Stimulated activated CD8-positive, alpha-beta memory T cell treated with anti-CD3 and anti-CD28 coated beads, Interleukin-7, amount 100 ng/mL, for 24 hours (primary cell): ENCODE data around the gene PDK1.

ENCODE experiments used
- DNase-seq: peaks from one replicate; pipeline ENCODE4 v3.0.0-alpha.2; 2020; ENCODE audit warnings: low read depth

Gene PDK1

DNA sequence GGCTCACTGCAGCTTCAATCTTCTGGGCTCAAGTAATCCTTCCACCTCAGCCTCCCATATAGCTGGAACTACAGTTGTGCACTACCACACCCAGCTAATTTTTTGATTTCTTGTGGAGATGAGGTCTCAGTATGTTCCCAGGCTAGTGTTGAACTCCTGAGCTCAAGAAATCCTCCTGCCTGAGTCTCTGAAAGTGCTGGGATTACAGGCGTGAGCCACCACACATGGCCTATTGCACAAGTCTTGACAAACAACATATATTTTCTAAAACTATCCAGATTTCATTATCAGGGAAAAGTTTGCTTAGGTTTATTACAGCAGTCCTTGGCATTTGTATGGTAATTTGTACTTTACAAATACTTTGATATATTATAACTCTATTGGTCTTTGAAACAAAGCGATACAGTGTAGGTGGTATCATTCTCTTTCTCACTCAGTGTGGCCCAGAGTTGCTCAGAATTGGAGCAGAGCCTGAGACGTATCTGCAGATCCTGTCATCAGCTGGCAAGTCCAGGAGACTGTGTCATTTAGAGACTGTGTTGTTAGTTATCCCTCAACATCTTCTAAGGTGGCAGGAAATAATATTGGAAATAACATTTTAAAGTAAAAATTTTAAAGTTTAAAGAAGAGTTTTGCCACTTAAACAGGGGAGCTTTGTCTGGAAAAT is 41.4 kb downstream of the PDK1 start:
- DNase-seq, result no peak

DNA sequence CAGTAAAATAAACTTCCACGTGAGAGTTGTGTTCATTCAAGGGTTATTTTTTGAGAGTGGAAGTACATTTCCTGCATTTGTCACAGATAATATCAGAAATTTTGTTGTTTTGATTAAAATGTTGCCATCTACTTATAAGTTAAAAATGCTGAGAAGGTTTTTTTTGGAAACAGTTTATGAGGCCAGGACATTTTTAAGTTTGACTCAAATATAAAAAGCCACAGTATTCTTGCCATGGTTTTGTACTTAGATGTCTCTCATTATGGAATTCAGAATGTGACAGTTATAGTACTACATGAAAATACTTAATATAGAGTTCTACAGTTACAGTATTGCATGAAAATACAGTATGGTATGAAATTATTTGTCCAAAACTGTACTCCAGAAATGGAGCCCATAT is 44.1 kb downstream of the PDK1 start:
- no peak for DNase-seq

DNA sequence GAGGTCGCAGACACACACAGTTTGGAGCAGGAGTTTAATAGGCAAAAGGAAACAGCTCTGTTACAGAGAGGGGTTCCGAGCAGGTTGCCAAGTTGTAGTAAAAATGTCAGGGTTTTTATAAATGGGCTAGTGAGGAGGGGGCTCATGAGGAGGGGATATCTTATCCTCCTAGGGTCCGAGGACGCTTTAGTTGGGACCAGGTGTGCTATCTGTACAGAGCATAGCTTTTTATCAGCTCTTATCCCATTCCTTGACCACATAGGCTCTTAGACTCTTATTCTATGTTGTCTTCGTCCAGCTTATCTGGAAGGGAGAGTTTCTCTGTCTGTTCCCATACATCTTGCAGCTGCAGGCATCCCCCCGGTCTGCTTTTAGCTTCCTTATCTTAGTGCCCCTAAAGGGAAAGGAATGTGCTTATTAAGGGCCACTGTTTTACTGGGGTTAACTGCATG is 44.7 kb downstream of the PDK1 start:
- DNase-seq, result no peak

DNA sequence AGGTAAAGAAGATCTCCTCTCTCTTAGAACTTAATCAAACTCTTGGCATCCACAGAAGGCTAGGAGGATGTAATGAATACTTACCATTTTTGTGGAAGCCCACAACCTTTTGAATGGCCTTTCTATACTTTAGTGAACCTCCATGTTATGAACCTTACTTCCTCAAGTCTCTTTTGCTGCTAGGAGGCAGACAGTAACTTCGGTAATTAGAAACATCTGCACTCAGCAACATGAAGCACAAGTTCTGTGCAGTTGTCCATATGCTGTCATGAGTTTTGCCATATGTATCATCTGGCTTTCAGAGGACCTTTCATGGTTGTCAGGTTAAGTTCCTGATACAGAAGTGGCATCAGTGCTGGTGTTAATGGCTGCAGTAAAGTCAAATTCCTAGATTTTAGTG is 50.4 kb downstream of the PDK1 start:
- DNase-seq, result no peak

DNA sequence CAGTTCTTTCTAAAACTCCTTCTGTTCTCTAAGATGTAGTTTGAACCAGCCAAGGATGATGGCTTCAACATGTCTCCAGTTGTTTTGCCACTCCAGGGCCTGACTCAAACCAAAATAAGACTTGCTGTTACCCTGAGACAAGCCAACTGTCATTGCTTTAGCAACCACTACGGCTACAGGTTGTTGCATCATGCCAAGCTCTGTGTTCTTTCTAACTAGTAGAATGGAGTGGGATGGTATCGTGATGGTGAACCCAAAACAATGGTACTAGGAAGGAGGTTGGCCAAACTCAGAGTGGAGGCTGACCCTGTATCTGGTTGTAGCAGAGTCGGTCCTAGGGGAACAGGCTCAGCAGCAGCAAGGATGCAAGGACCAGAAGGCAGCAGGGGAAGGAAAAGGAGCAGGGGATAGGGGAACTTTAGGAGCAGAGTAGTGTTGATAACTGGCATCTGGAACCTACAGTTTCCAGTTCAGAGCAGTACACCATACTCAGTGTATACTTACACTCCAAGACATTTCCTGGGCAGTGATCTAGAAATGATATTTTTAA is 51.6 kb downstream of the PDK1 start:
- DNase-seq, result no peak

DNA sequence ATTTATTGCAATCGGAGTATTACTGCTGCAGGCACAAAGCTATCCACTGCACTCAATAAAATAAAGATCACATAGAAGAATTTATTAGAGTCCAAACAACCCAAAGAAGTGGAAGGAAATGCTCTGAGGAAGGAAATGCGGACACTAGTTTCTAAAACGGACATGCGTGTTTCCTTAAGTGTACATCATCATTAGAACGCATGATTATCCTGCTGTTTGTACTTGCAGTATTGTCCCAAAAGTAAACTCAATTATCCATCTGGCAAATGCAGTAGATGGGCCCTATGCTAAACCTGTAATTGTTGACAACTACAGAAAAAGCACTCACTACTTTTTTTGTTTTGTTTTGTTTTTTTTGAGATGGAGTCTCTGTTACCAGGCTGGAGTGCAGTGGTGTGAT is 53.6 kb downstream of the PDK1 start:
- DNase-seq, result no peak

DNA sequence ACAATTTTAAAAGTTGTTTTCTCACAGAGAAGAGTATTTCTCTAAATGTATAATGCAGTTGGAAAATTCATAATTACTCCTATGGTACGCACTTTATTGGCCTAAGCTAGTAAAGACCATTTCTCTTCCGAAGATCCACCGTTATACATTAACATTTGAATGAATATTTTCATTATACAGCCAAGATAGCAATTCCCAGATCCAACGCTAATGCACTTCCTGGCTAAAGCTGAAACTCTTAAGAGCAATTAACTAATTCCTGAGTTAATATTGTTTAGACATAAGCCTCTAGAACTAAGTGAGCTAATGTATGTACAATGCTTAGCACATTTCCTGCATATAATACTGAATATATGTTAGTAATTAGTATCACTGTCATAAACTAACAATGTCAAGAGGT is 56.2 kb downstream of the PDK1 start:
- no peak for DNase-seq

DNA sequence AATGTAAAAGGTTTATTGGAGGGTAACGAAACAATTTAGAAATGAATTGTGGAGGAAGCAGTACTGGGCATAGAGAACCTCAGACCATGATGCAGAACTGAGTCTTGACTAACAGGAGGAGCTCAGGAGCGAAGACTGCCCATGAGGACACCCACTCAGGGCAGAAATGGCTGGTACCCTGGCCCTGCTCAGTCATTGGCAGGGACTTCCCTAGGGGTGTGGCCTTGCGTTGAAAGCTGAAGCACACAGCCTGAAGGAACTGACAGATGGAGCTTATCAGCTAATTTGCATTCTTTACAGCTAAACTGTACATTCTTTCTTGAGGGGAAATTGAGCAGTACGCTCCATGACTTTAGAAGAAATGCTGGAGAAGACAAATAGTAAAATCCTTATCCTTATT is 57.1 kb downstream of the PDK1 start:
- DNase-seq, result no peak

DNA sequence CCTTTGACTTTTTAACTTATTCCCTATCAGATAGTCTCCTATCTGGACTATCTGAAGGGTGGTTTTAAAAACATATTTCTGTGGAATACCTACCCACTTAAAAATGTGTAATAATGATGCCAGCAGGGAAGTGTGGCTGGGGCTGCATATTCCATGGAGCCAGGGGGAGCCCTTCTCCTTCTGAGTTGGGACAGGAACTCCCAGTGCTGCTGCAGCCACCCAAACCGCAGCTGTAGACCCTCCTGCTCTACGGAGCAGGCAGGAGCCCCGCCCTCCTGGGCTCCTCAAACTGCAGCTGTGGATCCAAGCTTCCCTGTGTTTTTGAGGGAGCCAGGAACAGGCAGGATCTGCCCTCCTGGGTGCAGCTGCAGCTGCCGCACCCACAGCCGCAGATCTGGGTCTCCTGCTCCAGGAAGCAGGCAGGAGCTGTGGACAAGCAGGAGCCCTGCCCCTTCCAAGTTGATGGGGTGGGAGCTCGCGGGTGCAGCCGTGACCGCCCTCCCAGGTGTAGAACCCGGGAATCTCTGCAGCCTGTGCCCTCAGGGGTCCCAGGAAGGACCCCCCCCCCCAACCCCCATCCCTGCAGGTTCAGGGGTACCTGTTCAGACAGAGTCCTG is 57.8 kb downstream of the PDK1 start:
- no peak for DNase-seq

DNA sequence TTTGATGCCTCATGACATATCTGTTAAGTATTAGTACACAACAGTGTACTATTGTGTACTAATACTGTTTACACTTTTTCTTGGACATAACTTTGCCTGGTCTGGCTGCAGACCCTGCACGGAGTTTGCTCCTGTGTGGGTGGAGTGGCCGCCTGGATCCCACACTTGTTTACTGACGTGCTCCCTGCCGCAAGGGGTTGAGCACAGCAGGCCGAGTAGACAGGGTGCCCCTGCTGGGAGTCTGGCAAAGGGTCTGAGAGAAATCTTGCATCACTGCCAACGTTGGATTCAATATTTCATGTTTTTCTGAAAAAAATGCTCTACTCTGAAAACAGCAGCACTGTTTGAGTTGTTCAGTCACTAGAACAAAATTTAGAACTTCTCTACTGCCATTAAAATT is 59.0 kb downstream of the PDK1 start:
- DNase-seq, result no peak

DNA sequence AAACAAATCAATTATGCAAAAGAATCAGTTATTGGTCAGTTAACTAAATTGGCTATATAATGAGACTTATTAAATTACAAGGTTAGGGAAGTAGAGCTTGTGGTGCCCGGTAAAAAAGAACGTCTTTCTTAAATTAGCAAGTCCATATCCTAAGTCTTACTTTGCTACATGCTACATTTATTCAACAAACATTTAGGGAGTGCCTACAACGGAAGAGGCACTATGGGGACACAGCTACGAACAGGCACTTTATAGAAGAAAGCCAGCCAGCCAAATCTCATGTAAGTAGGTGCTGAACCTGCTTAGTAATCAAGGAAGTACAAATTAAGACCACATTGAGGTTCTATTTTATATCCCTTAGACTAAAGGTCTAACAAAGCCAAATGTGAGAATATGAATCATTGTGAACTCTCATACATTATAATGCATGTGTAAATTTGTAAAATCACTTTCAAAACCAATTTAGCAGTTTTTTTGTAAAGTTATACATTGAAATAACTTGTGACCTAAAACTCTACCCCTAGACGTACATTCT is 59.9 kb downstream of the PDK1 start:
- DNase-seq, result no peak

DNA sequence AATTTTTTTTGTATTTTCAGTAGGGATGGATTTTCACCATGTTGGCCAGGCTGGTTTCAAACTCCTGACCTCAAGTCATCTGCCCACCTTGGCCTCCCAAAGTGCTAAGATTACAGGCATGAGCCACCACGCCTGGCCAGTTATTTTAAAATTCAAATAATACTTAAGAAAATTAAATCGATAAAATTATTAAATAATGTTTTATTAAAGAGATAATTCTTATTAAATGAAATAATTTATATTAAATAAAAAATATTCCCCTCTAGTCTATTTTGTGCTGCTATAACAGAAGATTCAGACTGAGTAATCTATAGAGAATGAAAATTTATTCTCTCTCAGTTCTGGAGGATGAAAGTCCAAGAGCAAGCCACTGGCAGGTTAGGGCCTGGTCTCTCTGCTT is 61.2 kb downstream of the PDK1 start:
- DNase-seq, result no peak

DNA sequence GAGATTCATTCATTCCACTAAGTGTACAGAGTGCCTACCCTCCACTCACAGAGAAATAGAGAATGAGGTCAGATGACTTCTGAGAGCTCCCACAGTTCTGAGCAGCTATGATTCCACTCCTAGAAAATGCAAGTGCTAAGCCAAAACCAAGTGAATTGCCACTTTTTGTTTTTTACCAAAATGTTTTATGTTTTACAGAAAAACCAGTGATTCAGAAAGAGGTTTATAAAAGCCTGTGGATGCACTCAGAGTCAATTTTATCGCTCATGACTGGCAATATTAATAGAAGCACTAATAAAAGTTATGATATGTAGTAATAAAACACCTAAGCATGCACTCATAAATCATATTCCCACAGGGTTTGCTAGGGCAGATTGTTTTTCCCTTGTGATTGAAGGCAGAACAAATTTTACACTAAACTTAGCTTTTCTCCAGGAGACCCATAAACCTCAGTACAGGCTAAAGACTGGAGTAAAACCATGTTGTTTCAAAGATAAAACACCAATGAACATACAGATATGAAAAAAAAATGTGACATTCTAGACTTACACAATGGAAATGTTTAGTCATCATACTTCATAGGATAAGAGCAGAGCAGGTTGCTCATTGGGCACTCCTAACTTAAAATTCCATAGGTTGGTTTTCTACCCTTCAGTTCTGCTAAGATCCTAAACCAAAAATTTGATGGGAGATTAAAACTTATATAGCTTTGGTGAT is 67.5 kb downstream of the PDK1 start:
- no peak for DNase-seq

DNA sequence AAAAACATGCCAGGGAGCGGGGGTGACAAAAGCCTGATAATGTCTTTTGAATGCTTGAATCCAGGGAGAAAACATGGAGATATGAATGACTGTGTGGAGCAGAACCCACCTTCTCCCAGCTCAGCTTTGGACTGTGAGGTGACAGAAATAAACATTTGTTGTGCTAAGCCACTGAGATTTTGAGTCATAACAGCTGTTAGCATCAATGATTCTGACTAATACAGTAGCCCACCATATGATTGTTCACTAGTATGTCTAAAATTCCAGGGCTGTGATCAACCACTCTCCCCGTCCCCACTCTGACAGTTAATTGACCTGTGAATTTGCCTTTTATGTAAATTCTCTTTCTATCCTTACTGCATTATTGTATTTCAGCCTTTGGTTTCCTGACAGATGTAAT is 69.1 kb downstream of the PDK1 start:
- DNase-seq, result no peak

DNA sequence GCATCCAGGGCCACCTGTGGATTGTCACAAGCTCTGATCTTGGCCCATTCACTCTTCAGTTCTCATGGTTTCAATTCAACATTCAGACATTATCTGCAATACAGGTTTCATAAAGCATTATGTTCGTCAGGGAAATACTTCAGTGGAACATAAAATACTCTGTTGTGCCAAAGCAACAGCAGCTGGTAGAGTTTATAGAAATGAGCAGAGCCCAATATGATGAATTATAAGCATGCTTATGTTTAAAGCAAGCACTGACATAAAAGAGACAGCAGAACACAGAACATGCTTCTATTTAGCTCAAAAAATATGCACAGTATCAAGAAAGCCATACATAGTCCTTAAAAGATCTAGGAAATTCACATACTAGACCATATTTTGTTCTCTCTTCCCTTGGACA is 71.3 kb downstream of the PDK1 start:
- no peak for DNase-seq

DNA sequence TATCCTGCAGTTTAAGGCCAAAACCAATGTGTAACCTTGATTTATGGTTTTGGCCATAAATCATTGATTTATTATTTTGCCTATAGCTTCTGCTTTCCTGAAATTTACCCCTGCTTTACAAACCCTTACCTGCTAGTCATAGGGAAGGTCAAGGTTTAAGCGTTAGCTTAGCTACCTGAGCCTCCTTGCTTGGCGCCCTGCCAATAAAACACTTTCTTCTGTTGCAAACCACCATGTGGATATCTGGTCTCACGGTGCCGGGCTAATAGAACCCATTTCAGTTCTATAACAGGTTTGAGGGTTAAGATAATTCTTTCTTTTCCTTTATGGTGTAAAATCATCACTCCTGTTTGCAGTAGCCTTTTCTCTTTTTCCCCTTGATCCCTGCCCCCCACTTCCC is 72.2 kb downstream of the PDK1 start:
- no peak for DNase-seq

DNA sequence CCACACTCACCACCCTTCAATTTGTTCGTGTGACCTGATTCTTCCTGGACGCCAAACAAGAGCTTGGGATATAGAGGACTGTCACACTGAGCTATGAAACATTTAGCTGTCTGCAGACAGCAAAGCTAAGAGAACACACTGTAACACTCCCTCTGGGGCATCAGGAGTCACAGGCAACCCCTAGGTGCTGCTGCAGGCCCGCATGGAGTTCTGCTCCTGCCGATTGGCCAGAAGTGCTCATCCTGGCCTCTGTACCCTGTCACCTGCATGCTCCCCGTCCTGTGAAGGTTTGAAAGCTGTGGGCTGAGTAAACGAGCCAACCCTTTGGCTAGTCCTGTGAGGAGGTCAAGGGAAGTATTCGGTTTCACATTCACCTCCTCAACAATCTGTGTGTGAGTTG is 73.7 kb downstream of the PDK1 start:
- no peak for DNase-seq

DNA sequence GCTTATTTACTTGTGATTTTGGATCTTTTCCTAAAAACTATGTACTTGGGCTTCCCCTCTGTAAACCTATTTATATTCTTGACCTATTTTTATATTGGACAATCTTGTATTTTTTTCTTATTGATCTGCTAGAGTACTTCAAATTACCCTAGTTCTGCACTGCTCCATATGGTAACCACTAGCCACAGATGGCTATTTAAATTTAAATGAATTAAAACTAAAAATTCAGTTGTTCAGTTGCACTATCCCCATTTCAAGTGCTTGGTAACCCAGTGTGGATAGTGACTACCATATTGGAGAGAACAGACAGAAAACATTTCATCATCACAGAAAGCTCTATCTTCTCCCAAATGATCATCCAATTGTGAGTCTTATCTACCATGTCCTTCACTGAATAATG is 74.3 kb downstream of the PDK1 start:
- no peak for DNase-seq

DNA sequence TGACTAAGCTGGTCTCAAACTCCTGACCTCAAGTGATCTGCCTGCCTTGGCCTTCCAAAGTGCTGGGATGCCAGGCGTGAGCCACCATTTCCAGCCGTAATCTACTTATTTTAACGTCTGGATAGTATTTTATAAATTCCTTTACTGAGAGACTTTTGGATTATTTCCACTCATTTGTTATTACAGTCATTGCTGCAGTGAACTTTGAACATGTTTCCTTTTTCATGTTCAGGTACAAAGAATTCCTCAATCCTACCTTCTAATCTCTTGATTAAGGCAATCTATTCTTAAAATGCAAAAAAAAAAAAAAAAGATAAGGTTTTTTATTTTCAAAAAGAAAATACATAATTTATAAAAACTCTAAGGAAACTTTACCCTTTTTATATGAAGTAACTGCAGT is 78.6 kb downstream of the PDK1 start:
- no peak for DNase-seq

DNA sequence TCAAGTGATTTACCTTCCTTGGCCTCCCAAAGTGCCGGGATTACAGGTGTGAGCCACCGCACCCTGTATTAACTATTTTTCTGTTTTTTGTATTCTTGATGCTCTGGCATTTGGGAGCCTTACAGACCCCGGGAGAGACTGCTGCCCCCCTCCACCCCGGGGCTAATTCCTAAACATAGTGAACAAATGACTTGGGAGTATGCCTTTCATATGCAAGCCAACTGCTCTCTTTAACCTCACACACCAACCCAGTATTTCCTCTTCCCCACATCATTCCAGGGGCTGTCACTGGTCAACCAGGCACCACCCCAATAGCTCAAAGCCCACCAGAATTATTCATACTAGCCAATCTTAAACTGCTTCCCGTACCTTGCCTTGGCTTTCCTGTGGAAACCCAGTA is 79.7 kb downstream of the PDK1 start:
- no peak for DNase-seq

DNA sequence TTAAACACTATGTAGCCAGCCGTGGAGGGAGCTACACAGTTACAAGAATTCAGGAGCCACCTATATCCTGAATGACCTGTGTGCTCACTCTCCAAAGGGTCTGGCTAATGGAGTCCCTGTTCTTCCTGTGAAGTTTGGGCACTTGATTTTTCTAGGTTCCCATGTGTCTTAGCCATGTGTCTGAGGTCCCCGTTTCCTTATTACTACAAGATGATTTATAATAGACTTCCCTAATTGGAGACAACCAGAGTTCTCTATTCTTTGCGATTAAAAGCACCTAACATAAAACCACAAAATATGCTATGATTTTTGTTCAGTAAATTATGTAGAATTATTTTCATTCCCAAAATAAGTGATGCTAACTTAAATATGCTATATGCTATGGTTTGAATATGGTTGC is 83.4 kb downstream of the PDK1 start:
- DNase-seq, result no peak

DNA sequence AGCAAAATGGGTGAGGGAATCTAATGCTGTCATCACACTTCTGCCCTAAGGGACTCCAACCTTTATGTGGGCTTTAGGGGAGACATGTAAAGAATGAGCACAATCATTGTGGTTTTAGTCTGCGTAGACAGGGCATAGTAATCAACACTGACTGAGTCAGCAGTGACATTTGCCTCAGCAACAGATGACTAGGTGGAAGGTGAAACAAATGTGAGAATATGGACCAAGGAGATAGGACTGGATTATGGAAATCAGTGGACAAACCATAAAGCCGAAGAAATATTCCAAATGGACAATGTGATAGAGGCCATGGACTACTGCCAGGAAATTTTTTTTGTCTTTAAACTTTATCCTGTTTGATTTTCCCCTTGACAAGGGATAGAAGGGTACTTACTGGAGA is 83.9 kb downstream of the PDK1 start:
- no peak for DNase-seq

DNA sequence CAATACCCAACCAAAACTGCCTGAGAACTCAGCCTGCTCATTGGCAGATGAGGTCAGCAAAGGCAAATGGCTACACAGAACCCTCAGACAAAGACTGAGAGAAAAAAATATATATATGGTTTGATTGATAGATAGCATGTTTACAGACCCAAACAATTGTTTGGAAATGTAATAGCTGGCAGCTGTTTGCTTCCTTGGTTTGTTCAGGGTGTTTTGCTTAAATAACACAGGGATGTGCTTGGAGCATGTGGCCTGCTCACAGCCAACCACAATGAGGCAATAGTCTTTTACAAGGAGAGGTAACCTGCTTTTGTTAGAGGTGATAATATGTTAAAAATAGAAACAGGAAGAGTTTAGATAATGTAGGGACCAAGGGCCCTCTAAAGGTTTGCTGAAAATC is 84.5 kb downstream of the PDK1 start:
- no peak for DNase-seq
